Panc1 (cell line): ENCODE data around the gene VWA8. TPM values are rescaled to one million over a fixed set of nuclear protein-coding genes. Genes with fewer than 3 reads are reported as not detected.

Experiments used
- ATAC-seq: fragments of 200-7000 bp; cut with Tn5 transposase; 2 replicates; pipeline ENCODE4 v1.9.1; 2020; ENCODE audit warnings: mild to moderate bottlenecking, moderate library complexity
- BruUV-seq: library from RNA; stranded (reverse); fragments of 400-500 nt; replicated peaks from 2 replicates; lab custom pipeline; 2021; lab: Mats Ljungman, UMichigan
- CTCF ChIA-PET: fragments of 300-600 bp; sonication (Branson Sonifier 250); formaldehyde crosslinking; loops from one replicate; lab custom pipeline; 2022; ENCODE audit warnings: antibody characterized with exemption; lab: Charles Lee
- POLR2A ChIA-PET: fragments of 300-600 bp; sonication (Branson Sonifier 250); formaldehyde crosslinking; loops from one replicate; lab custom pipeline; 2022; ENCODE audit warnings: antibody characterized with exemption; lab: Charles Lee
- DNase-seq: peaks from one replicate; pipeline ENCODE4 v3.0.0-alpha.2; 2010; ENCODE audit warnings: low read depth, low spot score
- H3K27ac ChIP-seq: 2 replicates; pipeline ENCODE4 v1.5.1; 2011; ENCODE audit warnings: mild to moderate bottlenecking, low read length, inconsistent platforms
- H3K27me3 ChIP-seq: fragments of 200-500 bp; sonication (Bioruptor generic); 2 replicates; pipeline ENCODE4 v1.6.0; 2014; ENCODE audit warnings: low read length, inconsistent platforms; ENCODE audit not compliant: control insufficient read depth, insufficient read depth
- H3K36me3 ChIP-seq: fragments of 200-500 bp; sonication (Bioruptor generic); 2 replicates; pipeline ENCODE4 v1.5.1; 2014; ENCODE audit warnings: inconsistent platforms, mild to moderate bottlenecking, low read length, moderate library complexity; ENCODE audit not compliant: control insufficient read depth, insufficient read depth
- H3K4me1 ChIP-seq: 2 replicates; pipeline ENCODE4 v1.5.1; 2011; ENCODE audit warnings: inconsistent platforms, mild to moderate bottlenecking, low read length, moderate library complexity; ENCODE audit not compliant: control insufficient read depth, insufficient read depth
- H3K4me3 ChIP-seq, 2 experiments: 2 replicates each; pipeline ENCODE4 v1.5.1; 2011 to 2012; ENCODE audit warnings: low read depth in 2 of 2, low read length in 2 of 2, mild to moderate bottlenecking in 2 of 2, inconsistent platforms in 1 of 2, moderate library complexity in 1 of 2
- H3K9me3 ChIP-seq: fragments of 200-500 bp; sonication (Bioruptor generic); 2 replicates; pipeline ENCODE4 v1.5.1; 2014; ENCODE audit warnings: low read depth, mild to moderate bottlenecking, inconsistent platforms, low read length, moderate library complexity; ENCODE audit not compliant: control insufficient read depth, insufficient read depth
- POLR2AphosphoS5 ChIP-seq: IDR thresholded peaks from 2 replicates; pipeline ENCODE4 v1.6.1; 2012; ENCODE audit warnings: mild to moderate bottlenecking, low read depth, low read length, moderate library complexity
- SIN3A ChIP-seq: IDR thresholded peaks from 2 replicates; pipeline ENCODE4 v1.6.1; 2012; ENCODE audit warnings: low read depth, mild to moderate bottlenecking, low read length, moderate library complexity, borderline replicate concordance; ENCODE audit not compliant: insufficient read depth
- TCF7L2 ChIP-seq: IDR thresholded peaks from 2 replicates; pipeline ENCODE4 v1.6.1; 2011; ENCODE audit warnings: mild to moderate bottlenecking, low read depth, low read length, inconsistent platforms
- in situ Hi-C: cut with HindIII; loops from 2 replicates; pipeline ENCODE4 v1.10.0; 2016; ENCODE audit warnings: low sequenced_read_pairs, low pct_unique_long_range_greater_than_20kb
- intact Hi-C: fragments of 100-400 bp; cut with micrococcal nuclease; formaldehyde crosslinking; loops from one replicate; pipeline ENCODE4 v1.10.0; 2022; ENCODE audit not compliant: unreplicated experiment
- total RNA-seq: library from RNA; stranded (reverse); gene quantifications from one replicate; pipeline ENCODE4 v1.2.1, GENCODE V29; 2021; ENCODE audit not compliant: unreplicated experiment
- TF ChIP-seq, protein P1 (sequence below), 2 experiments: IDR thresholded peaks; 2 replicates each; pipeline ENCODE4 v1.6.1; 2011 to 2012; ENCODE audit warnings: low read depth in 2 of 2, control low read depth in 1 of 2, low read length in 1 of 2, mild to moderate bottlenecking in 1 of 2, moderate library complexity in 1 of 2; ENCODE audit not compliant: insufficient read depth in 1 of 2
- TF ChIP-seq, protein P2 (sequence below): fragments of 450-650 bp; IDR thresholded peaks from 2 replicates; pipeline ENCODE4 v1.5.1; 2017; ENCODE audit warnings: mild to moderate bottlenecking

VWA8 gene
- total RNA-seq, 1 experiment from 2014 or later, result 11.2 TPM

DNA sequence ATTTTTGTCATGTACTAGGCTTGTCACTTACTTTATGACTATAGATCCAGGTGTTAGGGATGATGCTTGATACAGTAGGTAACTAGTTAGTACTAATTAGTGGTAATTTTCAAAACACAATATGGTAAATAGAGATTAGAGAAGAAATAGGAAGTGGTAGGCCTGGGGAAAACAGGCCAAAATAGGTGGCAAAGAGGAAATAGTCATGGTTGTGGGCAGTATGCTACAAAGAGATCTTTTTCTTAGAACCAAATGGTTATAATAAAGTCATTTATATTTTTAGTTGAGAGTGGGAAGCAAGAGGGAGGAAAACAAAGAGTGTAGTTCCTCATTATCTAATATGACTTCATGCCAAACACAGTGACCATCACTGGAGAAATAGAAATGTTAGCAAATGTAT is 9.1 kb upstream of the VWA8 start:
- CTCF ChIA-PET, result no interaction called here
- no peaks in the 10 kb centered on the region for H3K36me3 ChIP-seq
- ATAC-seq (no peak), DNase-seq (no peak)
- H3K27me3 ChIP-seq, result no peaks in the 10 kb centered on the region
- no peaks in the 10 kb centered on the region for H3K4me1 ChIP-seq
- in situ Hi-C loops, result no loop called here
- POLR2A ChIA-PET, result no interaction called here
- no peaks in the 10 kb centered on the region for H3K9me3 ChIP-seq
- intact Hi-C loops, result no loop called here
- BruUV-seq, result no TSS peak
- TF ChIP-seq POLR2AphosphoS5 (no peak), TCF7L2 (no peak), SIN3A (no peak)
- TF ChIP-seq, protein P1, sequence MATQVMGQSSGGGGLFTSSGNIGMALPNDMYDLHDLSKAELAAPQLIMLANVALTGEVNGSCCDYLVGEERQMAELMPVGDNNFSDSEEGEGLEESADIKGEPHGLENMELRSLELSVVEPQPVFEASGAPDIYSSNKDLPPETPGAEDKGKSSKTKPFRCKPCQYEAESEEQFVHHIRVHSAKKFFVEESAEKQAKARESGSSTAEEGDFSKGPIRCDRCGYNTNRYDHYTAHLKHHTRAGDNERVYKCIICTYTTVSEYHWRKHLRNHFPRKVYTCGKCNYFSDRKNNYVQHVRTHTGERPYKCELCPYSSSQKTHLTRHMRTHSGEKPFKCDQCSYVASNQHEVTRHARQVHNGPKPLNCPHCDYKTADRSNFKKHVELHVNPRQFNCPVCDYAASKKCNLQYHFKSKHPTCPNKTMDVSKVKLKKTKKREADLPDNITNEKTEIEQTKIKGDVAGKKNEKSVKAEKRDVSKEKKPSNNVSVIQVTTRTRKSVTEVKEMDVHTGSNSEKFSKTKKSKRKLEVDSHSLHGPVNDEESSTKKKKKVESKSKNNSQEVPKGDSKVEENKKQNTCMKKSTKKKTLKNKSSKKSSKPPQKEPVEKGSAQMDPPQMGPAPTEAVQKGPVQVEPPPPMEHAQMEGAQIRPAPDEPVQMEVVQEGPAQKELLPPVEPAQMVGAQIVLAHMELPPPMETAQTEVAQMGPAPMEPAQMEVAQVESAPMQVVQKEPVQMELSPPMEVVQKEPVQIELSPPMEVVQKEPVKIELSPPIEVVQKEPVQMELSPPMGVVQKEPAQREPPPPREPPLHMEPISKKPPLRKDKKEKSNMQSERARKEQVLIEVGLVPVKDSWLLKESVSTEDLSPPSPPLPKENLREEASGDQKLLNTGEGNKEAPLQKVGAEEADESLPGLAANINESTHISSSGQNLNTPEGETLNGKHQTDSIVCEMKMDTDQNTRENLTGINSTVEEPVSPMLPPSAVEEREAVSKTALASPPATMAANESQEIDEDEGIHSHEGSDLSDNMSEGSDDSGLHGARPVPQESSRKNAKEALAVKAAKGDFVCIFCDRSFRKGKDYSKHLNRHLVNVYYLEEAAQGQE (IDR thresholded peaks at IDR 0.05; ENCODE audit: insufficient read depth in 1 of 2, low read depth in 2 of 2, low read length in 1 of 2), result no peak
- TF ChIP-seq, protein P2, sequence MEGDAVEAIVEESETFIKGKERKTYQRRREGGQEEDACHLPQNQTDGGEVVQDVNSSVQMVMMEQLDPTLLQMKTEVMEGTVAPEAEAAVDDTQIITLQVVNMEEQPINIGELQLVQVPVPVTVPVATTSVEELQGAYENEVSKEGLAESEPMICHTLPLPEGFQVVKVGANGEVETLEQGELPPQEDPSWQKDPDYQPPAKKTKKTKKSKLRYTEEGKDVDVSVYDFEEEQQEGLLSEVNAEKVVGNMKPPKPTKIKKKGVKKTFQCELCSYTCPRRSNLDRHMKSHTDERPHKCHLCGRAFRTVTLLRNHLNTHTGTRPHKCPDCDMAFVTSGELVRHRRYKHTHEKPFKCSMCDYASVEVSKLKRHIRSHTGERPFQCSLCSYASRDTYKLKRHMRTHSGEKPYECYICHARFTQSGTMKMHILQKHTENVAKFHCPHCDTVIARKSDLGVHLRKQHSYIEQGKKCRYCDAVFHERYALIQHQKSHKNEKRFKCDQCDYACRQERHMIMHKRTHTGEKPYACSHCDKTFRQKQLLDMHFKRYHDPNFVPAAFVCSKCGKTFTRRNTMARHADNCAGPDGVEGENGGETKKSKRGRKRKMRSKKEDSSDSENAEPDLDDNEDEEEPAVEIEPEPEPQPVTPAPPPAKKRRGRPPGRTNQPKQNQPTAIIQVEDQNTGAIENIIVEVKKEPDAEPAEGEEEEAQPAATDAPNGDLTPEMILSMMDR, result no peak
- no peak overlapping the region for H3K27ac ChIP-seq
- H3K4me3 ChIP-seq, result no peak overlapping the region

DNA sequence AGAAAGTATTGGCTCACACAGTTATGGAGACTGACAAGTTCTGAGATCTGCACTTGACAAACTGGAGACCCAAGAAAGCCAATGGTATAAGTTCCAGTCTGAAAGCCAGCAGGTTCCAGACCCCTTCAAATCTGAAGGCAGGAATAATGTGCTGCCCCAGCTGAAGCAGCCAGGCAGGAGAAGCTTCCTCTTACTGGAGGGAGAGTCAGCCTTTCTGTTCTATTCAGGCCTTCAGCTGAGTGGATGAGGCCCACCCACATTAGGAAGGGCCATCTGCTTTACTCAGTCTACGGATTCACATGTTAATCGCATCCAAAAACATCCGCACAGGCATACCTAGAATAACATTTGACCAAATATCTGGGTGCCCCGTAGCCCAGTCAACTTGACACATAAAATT is 8.2 kb upstream of the VWA8 start:
- Histone ChIP-seq H3K27ac (no peak overlapping the region), H3K27me3 (no peaks in the 10 kb centered on the region), H3K9me3 (no peaks in the 10 kb centered on the region), H3K4me1 (no peaks in the 10 kb centered on the region), H3K4me3 (no peak overlapping the region), H3K36me3 (no peaks in the 10 kb centered on the region)
- DNase-seq, result no peak
- no peak for ATAC-seq
- no peak for TF ChIP-seq TCF7L2
- TF ChIP-seq, protein P1 (IDR thresholded peaks at IDR 0.05; ENCODE audit: insufficient read depth in 1 of 2, low read depth in 2 of 2, low read length in 1 of 2), result no peak
- TF ChIP-seq POLR2AphosphoS5, result no peak
- TF ChIP-seq SIN3A, result no peak
- TF ChIP-seq, protein P2, result no peak
- in situ Hi-C loops, result no loop called here
- BruUV-seq, result no TSS peak
- intact Hi-C loops, result no loop called here
- ChIA-PET CTCF (no interaction called here), POLR2A (no interaction called here)
